GM10847 (cell line): Measurements from ENCODE around the gene HMGN1.

ENCODE experiments used
- POLR2A ChIP-seq: IDR thresholded peaks from 2 replicates; pipeline ENCODE4 v1.6.1; 2011; ENCODE audit not compliant: insufficient read length; ENCODE audit errors: extremely low read depth

Gene HMGN1

GRCh38 chr21:39319814-39320332, 29.0 kb downstream of the HMGN1 start:
- no peak for TF ChIP-seq POLR2A

GRCh38 chr21:39319251-39319756, 29.6 kb downstream of the HMGN1 start:
- no peak for TF ChIP-seq POLR2A

- TF ChIP-seq POLR2A, result no peak
These were observed 30.6 kb downstream of the HMGN1 start for GRCh38 chr21:39318091-39318959.

DNA sequence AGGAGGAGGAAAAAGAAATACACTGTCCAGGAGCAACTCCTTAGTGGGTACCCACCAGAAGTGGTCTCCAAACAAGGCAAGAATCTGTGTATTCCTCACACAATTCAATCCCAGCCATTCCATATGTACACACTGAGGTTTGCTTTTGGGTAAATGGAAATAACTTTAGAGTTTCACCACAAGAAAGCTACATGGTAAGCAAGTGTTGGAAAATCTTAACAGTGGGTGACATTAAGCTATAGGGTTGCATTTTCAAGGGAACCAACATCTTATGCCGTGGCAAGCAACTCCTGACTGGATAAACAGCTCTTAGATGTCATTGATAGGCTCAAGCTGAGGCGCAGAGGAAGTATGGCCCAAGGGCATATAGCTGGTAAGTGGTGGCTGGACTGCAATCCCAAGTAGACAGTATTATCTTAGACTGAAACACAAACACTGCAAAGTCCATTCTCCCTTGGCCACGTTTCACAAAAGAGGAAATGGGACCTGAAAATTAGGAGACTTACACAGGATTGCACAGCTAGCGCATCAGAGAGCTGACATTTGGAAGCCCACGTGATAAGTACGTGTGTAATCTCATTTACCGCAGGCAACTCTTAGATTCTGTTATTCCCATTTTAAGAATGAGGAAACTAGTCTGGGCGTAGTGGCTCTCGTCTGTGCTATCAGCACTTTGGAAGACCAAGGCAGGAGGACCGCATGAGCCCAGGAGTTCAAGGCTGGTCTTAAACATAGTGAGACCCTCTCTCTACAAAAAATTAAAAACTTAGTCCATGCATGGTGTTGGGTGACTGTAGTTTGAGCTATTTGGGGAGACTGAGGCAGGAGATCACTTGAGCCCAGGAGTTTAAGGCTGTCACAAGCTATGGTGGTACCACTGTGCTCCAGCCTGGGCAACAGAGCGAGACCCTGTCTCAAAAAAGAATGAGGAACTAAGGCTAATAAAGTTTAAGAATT, 31.5 kb downstream of the HMGN1 start:
- no peak for TF ChIP-seq POLR2A

- TF ChIP-seq POLR2A, result no peak
These were observed 32.2 kb downstream of the HMGN1 start for GRCh38 chr21:39316729-39317128.

DNA sequence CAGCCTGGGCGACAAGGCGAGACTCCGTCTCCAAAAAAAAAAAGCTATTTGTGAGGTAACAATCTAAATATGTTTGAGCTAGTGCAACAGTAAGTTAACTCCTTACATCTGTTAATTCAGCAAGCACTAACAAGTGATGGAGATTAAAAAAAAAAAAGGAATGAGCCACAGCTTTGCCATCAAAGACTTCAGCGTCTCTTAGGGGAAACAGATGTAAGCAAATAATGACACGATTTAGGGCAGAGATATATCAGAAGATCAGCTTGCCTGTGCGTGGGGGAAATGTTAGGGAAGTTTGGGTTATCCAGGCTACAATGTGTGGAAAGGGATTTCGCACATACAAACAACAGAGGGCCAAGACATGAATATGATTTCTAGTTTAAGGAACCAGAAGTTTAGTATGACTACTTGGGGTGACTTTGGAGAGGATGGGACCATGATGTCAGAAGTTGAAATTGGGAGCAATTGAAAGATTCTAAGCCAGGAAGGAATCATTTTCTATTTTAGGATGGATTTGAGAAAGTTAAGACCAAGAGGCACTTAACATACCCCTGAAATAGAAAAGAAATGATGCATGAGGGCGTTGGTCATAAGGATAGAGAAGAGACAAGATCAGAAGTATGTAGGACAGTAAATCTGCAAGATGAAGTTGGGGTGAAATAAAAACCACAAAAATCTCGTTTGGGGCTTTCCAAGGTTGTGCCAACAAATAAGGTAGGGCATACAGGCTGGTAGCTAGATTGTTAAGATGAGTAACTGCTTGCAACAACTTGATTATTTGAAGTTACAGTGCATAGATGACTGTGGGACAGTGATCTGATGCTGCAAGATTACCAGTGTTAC, 33.1 kb downstream of the HMGN1 start:
- TF ChIP-seq POLR2A, result no peak

GRCh38 chr21:39314143-39315027, 34.5 kb downstream of the HMGN1 start:
- no peak for TF ChIP-seq POLR2A

DNA sequence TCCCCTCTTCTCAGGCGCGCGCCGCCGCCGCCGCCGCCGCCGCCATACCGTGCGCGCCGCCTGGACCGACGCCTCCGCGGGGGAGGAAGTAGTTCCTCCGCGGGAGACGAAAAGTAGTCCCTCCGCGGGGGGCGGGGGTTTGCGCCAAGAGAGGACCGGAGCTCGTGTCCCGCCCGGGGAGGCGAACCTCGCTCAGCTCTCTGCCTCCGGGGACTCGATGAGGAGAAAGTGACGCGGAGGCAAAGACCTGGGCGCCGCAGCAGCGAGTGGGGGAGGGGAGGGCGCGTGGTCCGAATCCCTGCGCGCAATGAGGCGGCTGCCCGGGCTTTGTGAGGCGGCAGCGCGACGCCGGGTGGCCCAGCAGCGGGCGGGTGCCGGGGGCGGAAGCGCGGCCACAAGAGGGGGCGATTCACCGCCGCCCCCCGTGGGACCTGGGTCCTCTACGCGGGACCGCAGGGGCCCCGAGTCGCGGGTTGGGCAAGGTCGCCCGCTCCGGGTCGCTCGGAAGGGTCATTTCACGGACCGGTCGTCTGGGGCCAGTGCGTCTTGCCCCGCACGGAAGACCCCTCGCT, 35.2 kb downstream of the HMGN1 start, which contains the start of gene BRWD1:
BRWD1 (minus strand) TSS at position 62 of the 572 bp plus-strand sequence. CDS start 141 bp downstream, outside the sequence.
- peak; percentile 48 for TF ChIP-seq POLR2A

GRCh38 chr21:39313042-39313570, 35.8 kb downstream of the HMGN1 start:
- no peak for TF ChIP-seq POLR2A

GRCh38 chr21:39312112-39313041, 36.5 kb downstream of the HMGN1 start:
- TF ChIP-seq POLR2A, result no peak

- no peak for TF ChIP-seq POLR2A
These were observed 37.7 kb downstream of the HMGN1 start for GRCh38 chr21:39311164-39311563.

- no peak for TF ChIP-seq POLR2A
These were observed 41.4 kb downstream of the HMGN1 start for GRCh38 chr21:39307466-39307865.

- no peak for TF ChIP-seq POLR2A
These were observed 48.3 kb downstream of the HMGN1 start for GRCh38 chr21:39300587-39300986.
